Endothelial cell of umbilical vein (primary cell): Measurements from ENCODE around the gene CTSZ. TPM values are rescaled to one million over a fixed set of nuclear protein-coding genes. Genes with fewer than 3 reads are reported as not detected.

Source experiments
- BruUV-seq: library from RNA; stranded (reverse); fragments of 400-500 nt; replicated peaks from 2 replicates; lab custom pipeline; 2021; lab: Mats Ljungman, UMichigan
- CTCF ChIA-PET: fragments of 300-600, 350-600 bp; sonication (Branson Sonifier 250); formaldehyde crosslinking; loops from one replicate; lab custom pipeline; 2021; ENCODE audit warnings: antibody characterized with exemption, inconsistent platforms; lab: Charles Lee
- POLR2A ChIA-PET: fragments of 300-600, 350-600 bp; sonication (Branson Sonifier 250); formaldehyde crosslinking; loops from one replicate; lab custom pipeline; 2021; ENCODE audit warnings: antibody characterized with exemption, inconsistent platforms; lab: Charles Lee
- DNase-seq: peaks from one replicate; pipeline ENCODE4 v3.0.0-alpha.2; 2011; ENCODE audit warnings: low read depth, low spot score
- FAIRE-seq: peaks from 2 replicates; lab custom pipeline; 2011; peaks lifted over from hg19 to GRCh38; lab: Jason Lieb, UNC
- H2AFZ ChIP-seq: 2 replicates; pipeline ENCODE4 v1.6.0; 2012; ENCODE audit warnings: low read depth, low read length, control low read depth, inconsistent platforms
- H3K27ac ChIP-seq: 2 replicates; pipeline ENCODE4 v1.5.1; 2011; ENCODE audit warnings: low read depth, mild to moderate bottlenecking, control low read depth, low read length, moderate library complexity; ENCODE audit not compliant: insufficient read depth
- H3K27me3 ChIP-seq, 2 experiments: 2 replicates each; pipeline versions ENCODE4 v1.6.0 to v1.6.1; 2011; ENCODE audit warnings: low read length in 2 of 2, mixed read lengths in 1 of 2; ENCODE audit not compliant: control insufficient read depth in 2 of 2, insufficient read depth in 2 of 2
- H3K36me3 ChIP-seq, 2 experiments: 2 replicates in 1 of 2; 3 replicates in 1 of 2; pipeline ENCODE4 v1.5.1; 2011; ENCODE audit warnings: low read length in 2 of 2, mild to moderate bottlenecking in 1 of 2, moderate library complexity in 1 of 2; ENCODE audit not compliant: control insufficient read depth in 2 of 2, insufficient read depth in 2 of 2; ENCODE audit errors: extremely low read depth in 1 of 2
- H3K4me1 ChIP-seq: 3 replicates; pipeline ENCODE4 v1.5.1; 2011; ENCODE audit warnings: mild to moderate bottlenecking, low read length; ENCODE audit not compliant: control insufficient read depth, insufficient read depth; ENCODE audit errors: extremely low read depth
- H3K4me2 ChIP-seq: 2 replicates; pipeline ENCODE4 v1.6.1; 2011; ENCODE audit warnings: low read length, control low read depth, mixed read lengths; ENCODE audit not compliant: insufficient read depth
- H3K4me3 ChIP-seq, 3 experiments: fragments of 200-600 bp in 1 of 3; sonication (generic), shearing (Covaris generic) in 1 of 3; replicated peaks in 1 of 3; 2 replicates each; pipeline ENCODE4 v1.5.1; 2011 to 2016; ENCODE audit warnings: control low read depth in 3 of 3, low read length in 3 of 3, mild to moderate bottlenecking in 2 of 3, inconsistent platforms in 1 of 3, low read depth in 1 of 3, moderate library complexity in 1 of 3; ENCODE audit not compliant: insufficient read depth in 1 of 3
- H3K79me2 ChIP-seq: 2 replicates; pipeline ENCODE4 v1.6.0; 2012; ENCODE audit warnings: low read length, inconsistent platforms; ENCODE audit not compliant: control insufficient read depth, insufficient read depth
- H3K9ac ChIP-seq: replicated peaks from 2 replicates; pipeline ENCODE3; 2011; ENCODE audit warnings: low read length, control low read depth; ENCODE audit not compliant: insufficient read depth; ENCODE audit errors: extremely low read depth
- H3K9me1 ChIP-seq: replicated peaks from 3 replicates; pipeline ENCODE4 v1.6.0; 2011; ENCODE audit warnings: mild to moderate bottlenecking, low read length; ENCODE audit not compliant: control insufficient read depth, insufficient read depth; ENCODE audit errors: extremely low read depth
- H3K9me3 ChIP-seq: replicated peaks from 2 replicates; pipeline ENCODE4 v1.5.1; 2012; ENCODE audit warnings: low read length, inconsistent platforms; ENCODE audit not compliant: control insufficient read depth, insufficient read depth
- H4K20me1 ChIP-seq: replicated peaks from 2 replicates; pipeline ENCODE3; 2011; ENCODE audit warnings: mild to moderate bottlenecking, low read length; ENCODE audit not compliant: control insufficient read depth, insufficient read depth; ENCODE audit errors: extremely low read depth
- CTCF ChIP-seq, 2 donors: IDR thresholded peaks; 1 replicate in 1 of 2; 2 replicates in 1 of 2; pipeline ENCODE4 v1.5.1; 2011; ENCODE audit warnings: low read length in 2 of 2, mild to moderate bottlenecking in 2 of 2, moderate library complexity in 2 of 2, control low read depth in 1 of 2, inconsistent platforms in 1 of 2, low read depth in 1 of 2; ENCODE audit not compliant: insufficient read depth in 1 of 2; ENCODE audit errors: extremely low read depth in 1 of 2
- EZH2 ChIP-seq: IDR thresholded peaks from 2 replicates; pipeline ENCODE4 v1.6.1; 2012; ENCODE audit warnings: borderline replicate concordance, low read depth, mild to moderate bottlenecking, moderate library complexity, low read length, inconsistent platforms; ENCODE audit not compliant: severe bottlenecking
- FOS ChIP-seq: IDR thresholded peaks from 2 replicates; pipeline ENCODE4 v1.6.1; 2011; ENCODE audit warnings: mild to moderate bottlenecking, low read length, moderate library complexity, borderline replicate concordance; ENCODE audit not compliant: insufficient read depth
- GATA2 ChIP-seq: IDR thresholded peaks from 2 replicates; pipeline ENCODE4 v1.7.0; 2011; ENCODE audit warnings: low read depth, mild to moderate bottlenecking, moderate library complexity, mixed read lengths, low read length; ENCODE audit not compliant: insufficient read length, insufficient read depth
- JUN ChIP-seq: IDR thresholded peaks from 2 replicates; pipeline ENCODE4 v1.6.1; 2011; ENCODE audit warnings: borderline replicate concordance, low read depth; ENCODE audit not compliant: insufficient read length, insufficient read depth
- MAX ChIP-seq: IDR thresholded peaks from 2 replicates; pipeline ENCODE4 v1.6.1; 2011; ENCODE audit not compliant: insufficient read depth, insufficient read length
- MYC ChIP-seq: IDR thresholded peaks from one replicate; pipeline ENCODE4 v1.6.1; 2011; ENCODE audit warnings: mild to moderate bottlenecking, low read depth, low read length
- POLR2A ChIP-seq: IDR thresholded peaks from 2 replicates; pipeline ENCODE4 v1.6.1; 2012; ENCODE audit warnings: low read depth, mild to moderate bottlenecking, control low read depth, low read length
- POLR2AphosphoS5 ChIP-seq: IDR thresholded peaks from 2 replicates; pipeline ENCODE4 v1.6.1; 2012; ENCODE audit warnings: low read depth, mild to moderate bottlenecking, control low read depth, low read length, moderate library complexity; ENCODE audit not compliant: insufficient read depth
- dilution Hi-C: fragments of 300-500 bp; cut with MboI; formaldehyde crosslinking; loops from one replicate; pipeline ENCODE4 v1.15.0; 2019; ENCODE audit warnings: low sequenced_read_pairs; ENCODE audit not compliant: extremely low pct_ligation_motif_present
- intact Hi-C: fragments of 100-400 bp; cut with micrococcal nuclease; formaldehyde crosslinking; loops from one replicate; pipeline ENCODE4 v1.10.0; 2022
- polyA plus RNA-seq, 4 experiments: library from polyadenylated mRNA; depleted of rRNA in 3 of 4; stranded (reverse) in 3 of 4; unstranded in 1 of 4; fragments of >200 nt; gene quantifications; 2 replicates each; pipeline versions ENCODE4 v1.2.1 to v1.2.3, GENCODE V29; 2011 to 2012; ENCODE audit warnings: missing spikeins in 1 of 4
- total RNA-seq: library from RNA; stranded (reverse); gene quantifications from 2 replicates; pipeline ENCODE4 v1.2.3, GENCODE V29; 2021

Gene CTSZ
- total and polyA plus RNA-seq, 2 donors (not counting 3 experiments of a cell fraction or from before 2014, with no cell fraction given), result 304 to 387 TPM

GRCh38 chr20:58975353-58975752 lies 31.7 kb downstream of the CTSZ start:
- no peak overlapping the region for H3K9ac ChIP-seq
- peaks cover 0 to 1% of the 10 kb centered on the region in 2 experiments for H3K27me3 ChIP-seq
- dilution Hi-C loops, result no loop called here
- H3K4me3 ChIP-seq, result no peak overlapping the region
- H4K20me1 ChIP-seq, result no peaks in the 10 kb centered on the region
- no peaks in the 10 kb centered on the region for H3K4me1 ChIP-seq
- no peak overlapping the region for H3K4me2 ChIP-seq
- no TSS peak for BruUV-seq
- no peak for TF ChIP-seq POLR2A
- no peak for TF ChIP-seq MAX
- no peak for TF ChIP-seq EZH2
- no peak for TF ChIP-seq GATA2
- TF ChIP-seq FOS, result no peak
- no peak for TF ChIP-seq CTCF (IDR thresholded peaks at IDR 0.05; ENCODE audit: extremely low read depth in 1 of 2, insufficient read depth in 1 of 2, low read depth in 1 of 2, low read length in 2 of 2)
- no peak for TF ChIP-seq JUN
- TF ChIP-seq POLR2AphosphoS5, result no peak
- no peak for TF ChIP-seq MYC
- POLR2A ChIA-PET, result interaction anchor here (0.7 kb wide), 1 partner anchor 333 kb away, joined by 5 read pairs; no protein-coding TSS in a partner anchor
- no peak overlapping the region for H2AFZ ChIP-seq
- H3K36me3 ChIP-seq, result no peaks in the 10 kb centered on the region
- no peaks in the 10 kb centered on the region for H3K9me1 ChIP-seq
- no peak for FAIRE-seq
- no peaks in the 10 kb centered on the region for H3K79me2 ChIP-seq
- CTCF ChIA-PET, result no interaction called here
- H3K27ac ChIP-seq, result no peak overlapping the region
- intact Hi-C loops, result no loop called here
- no peaks in the 10 kb centered on the region for H3K9me3 ChIP-seq
- no peak for DNase-seq
